Activated B cell treated with CpG ODN at 0.5 μM for 24 hours (primary cell): ENCODE data around the gene MGRN1. TPM values are rescaled to one million over a fixed set of nuclear protein-coding genes. Genes with fewer than 3 reads are reported as not detected.

Experiments used
- ATAC-seq: fragments of 200-7000 bp; cut with Tn5 transposase; one replicate; pipeline ENCODE4 v1.10.0; 2021; ENCODE audit warnings: low read depth, mild to moderate bottlenecking, moderate library complexity
- CTCF ChIA-PET: fragments of 350-600 bp; sonication (Branson Sonifier 250); formaldehyde crosslinking; loops from one replicate; lab custom pipeline; 2021; ENCODE audit warnings: antibody characterized with exemption; lab: Charles Lee
- POLR2A ChIA-PET: fragments of 350-600 bp; sonication (Branson Sonifier 250); formaldehyde crosslinking; loops from one replicate; lab custom pipeline; 2021; ENCODE audit warnings: antibody characterized with exemption; lab: Charles Lee
- DNase-seq: peaks from one replicate; pipeline ENCODE4 v3.0.0; 2022
- H3K27ac Mint-ChIP-seq: one replicate; pipeline ENCODE4 v1.8.0; 2020; ENCODE audit warnings: mixed read lengths
- H3K27me3 Mint-ChIP-seq: one replicate; pipeline ENCODE4 v1.8.0; 2021; ENCODE audit warnings: mixed read lengths
- H3K36me3 Mint-ChIP-seq: one replicate; pipeline ENCODE4 v1.8.0; 2021; ENCODE audit warnings: low read depth, mixed read lengths
- H3K4me1 Mint-ChIP-seq: one replicate; pipeline ENCODE4 v1.8.0; 2021; ENCODE audit warnings: mixed read lengths
- H3K4me3 Mint-ChIP-seq: one replicate; pipeline ENCODE4 v1.8.0; 2020; ENCODE audit warnings: mild to moderate bottlenecking, mixed read lengths
- H3K9me3 Mint-ChIP-seq: one replicate; pipeline ENCODE4 v1.8.0; 2020; ENCODE audit warnings: mixed read lengths
- intact Hi-C: fragments of 100-400 bp; cut with micrococcal nuclease; formaldehyde crosslinking; loops from one replicate; pipeline ENCODE4 v1.15.1; 2024
- total RNA-seq: library from RNA; stranded (reverse); gene quantifications from 2 replicates; pipeline ENCODE4 v1.2.3, GENCODE V29; 2022
- TF ChIP-seq, protein P1 (sequence below): fragments of 200-600 bp; IDR thresholded peaks from one replicate; pipeline ENCODE4 v1.8.0; 2022; ENCODE audit warnings: antibody characterized with exemption, mild to moderate bottlenecking

Gene MGRN1
- total RNA-seq, 1 donor from 2014 or later = 88.6 TPM

DNA sequence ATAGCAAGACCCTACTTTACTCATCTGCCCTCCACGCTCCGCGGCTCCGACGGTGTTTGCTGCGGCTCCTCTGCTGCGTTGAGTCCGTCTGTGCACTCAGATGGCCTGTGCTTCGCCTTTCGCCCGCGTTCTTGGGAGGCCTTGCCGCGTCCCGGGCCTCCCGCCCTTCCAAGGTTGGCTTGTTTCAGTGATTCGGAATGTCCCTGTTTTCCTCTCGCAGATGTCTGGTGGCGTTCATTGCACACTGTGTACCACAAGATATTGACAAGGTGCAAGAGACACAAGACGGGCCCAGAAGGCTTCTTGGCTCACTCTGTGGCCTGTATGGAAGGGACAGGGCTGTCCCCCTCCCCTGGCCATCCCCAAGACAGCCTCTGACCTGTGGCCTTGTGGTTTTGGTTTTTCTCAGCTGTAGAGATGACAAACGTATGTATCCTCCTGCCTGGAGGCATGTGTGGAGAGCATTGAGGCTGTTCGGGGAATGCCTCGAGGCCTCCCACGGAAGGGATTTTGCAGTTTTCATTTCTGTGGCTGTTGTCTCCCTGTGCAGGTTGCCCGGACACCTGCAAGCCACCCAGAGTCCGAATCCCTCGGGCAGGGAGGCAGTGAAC is 15.4 kb downstream of the MGRN1 start:
- ChIA-PET POLR2A (no interaction called here), CTCF (no interaction called here)
- intact Hi-C loops = no loop called here
- H3K27me3 Mint-ChIP-seq = no peaks in the 10 kb centered on the region
- H3K36me3 Mint-ChIP-seq = peaks cover 16% of the 10 kb centered on the region
- TF ChIP-seq, protein P1, sequence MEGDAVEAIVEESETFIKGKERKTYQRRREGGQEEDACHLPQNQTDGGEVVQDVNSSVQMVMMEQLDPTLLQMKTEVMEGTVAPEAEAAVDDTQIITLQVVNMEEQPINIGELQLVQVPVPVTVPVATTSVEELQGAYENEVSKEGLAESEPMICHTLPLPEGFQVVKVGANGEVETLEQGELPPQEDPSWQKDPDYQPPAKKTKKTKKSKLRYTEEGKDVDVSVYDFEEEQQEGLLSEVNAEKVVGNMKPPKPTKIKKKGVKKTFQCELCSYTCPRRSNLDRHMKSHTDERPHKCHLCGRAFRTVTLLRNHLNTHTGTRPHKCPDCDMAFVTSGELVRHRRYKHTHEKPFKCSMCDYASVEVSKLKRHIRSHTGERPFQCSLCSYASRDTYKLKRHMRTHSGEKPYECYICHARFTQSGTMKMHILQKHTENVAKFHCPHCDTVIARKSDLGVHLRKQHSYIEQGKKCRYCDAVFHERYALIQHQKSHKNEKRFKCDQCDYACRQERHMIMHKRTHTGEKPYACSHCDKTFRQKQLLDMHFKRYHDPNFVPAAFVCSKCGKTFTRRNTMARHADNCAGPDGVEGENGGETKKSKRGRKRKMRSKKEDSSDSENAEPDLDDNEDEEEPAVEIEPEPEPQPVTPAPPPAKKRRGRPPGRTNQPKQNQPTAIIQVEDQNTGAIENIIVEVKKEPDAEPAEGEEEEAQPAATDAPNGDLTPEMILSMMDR = no peak
- DNase-seq = no peak
- no peak for ATAC-seq
- H3K9me3 Mint-ChIP-seq = no peaks in the 10 kb centered on the region
- no peak overlapping the region for H3K27ac Mint-ChIP-seq
- H3K4me3 Mint-ChIP-seq = no peak overlapping the region
- peaks cover 14% of the 10 kb centered on the region for H3K4me1 Mint-ChIP-seq

DNA sequence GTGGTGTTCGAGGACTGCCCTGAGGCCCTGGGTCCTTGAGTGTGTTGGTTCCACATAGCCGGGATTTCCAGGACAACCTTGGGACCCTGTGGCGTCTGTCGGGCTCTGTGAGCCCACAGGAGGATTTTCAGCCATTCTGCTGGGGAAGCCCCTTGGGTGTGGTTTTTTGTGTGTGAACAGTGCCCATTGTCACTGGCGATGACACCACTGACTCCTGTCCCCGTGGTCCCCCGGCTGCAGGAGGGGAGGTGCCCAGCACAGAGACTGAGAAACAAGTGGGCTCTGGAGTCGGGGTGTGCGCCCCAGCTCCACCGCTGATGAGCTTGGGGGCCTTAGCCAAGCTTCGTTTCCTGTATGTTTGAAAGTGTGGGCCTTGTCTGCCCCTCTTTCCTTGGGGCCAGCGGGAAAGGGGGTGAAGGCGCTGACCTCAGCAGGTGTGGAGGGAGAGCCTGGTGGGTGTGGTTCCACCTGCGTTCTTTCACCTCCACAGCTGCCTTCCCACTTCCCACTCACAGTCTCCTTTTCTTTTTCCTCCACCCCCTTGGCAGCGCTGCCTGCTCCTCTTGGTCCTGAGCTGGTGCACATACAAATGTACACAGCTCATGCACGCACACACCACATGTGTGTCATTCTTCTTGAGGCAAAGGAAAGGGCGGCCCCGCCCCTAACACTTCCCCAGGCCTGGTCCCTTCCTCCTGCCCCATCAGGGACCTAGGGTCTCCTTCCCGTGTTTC is 16.1 kb downstream of the MGRN1 start:
- ChIA-PET CTCF (no interaction called here), POLR2A (no interaction called here)
- ATAC-seq = no peak
- H3K27ac Mint-ChIP-seq = no peak overlapping the region
- H3K27me3 Mint-ChIP-seq = no peaks in the 10 kb centered on the region
- TF ChIP-seq, protein P1 = no peak
- DNase-seq = no peak
- intact Hi-C loops = no loop called here
- H3K4me3 Mint-ChIP-seq = no peak overlapping the region
- peaks cover 14% of the 10 kb centered on the region for H3K4me1 Mint-ChIP-seq
- no peaks in the 10 kb centered on the region for H3K9me3 Mint-ChIP-seq
- H3K36me3 Mint-ChIP-seq = peaks cover 23% of the 10 kb centered on the region

DNA sequence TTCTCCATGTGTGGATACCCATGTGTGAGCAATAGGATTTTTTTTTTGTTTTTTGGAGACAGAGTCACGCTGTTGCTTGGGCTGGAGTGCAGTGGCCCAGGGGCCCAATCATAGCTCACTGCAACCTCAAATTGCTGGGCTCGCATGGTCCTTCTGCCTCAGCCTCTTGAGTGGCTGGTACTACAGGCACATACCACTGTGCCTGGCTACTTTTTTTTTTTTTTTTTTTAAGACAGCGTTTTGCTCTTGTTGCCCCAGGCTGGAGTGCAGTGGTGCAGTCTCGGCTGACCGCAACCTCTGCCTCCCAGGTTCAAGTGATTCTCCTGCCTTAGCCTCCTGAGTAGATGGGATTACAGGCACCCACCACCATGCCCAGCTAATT is 16.7 kb downstream of the MGRN1 start:
- DNase-seq (no peak), ATAC-seq (no peak)
- no peaks in the 10 kb centered on the region for H3K27me3 Mint-ChIP-seq
- no peak overlapping the region for H3K4me3 Mint-ChIP-seq
- H3K27ac Mint-ChIP-seq = no peak overlapping the region
- H3K4me1 Mint-ChIP-seq = peaks cover 14% of the 10 kb centered on the region
- intact Hi-C loops = no loop called here
- H3K9me3 Mint-ChIP-seq = no peaks in the 10 kb centered on the region
- ChIA-PET CTCF (no interaction called here), POLR2A (no interaction called here)
- peaks cover 20% of the 10 kb centered on the region for H3K36me3 Mint-ChIP-seq
- TF ChIP-seq, protein P1 = no peak

DNA sequence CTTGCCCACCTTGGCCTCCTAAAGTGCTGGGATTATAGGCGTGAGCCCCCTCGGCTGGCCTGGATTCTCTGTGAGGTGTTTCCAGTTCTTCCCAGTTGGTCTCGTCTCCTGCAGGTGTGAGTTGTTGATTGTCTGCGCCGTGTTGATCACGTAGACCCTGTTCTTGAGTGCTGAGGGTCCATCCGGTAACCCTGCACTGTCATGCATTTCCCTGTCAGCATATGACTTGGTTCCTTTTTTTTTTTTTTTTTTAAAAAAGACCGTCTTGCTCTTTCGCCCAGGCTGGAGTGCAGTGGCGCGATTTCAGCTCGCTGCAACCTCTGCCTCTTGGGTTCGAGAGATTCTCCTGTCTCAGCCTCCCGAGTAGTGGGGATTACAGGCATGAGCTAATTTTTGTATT is 17.3 kb downstream of the MGRN1 start:
- Mint-ChIP-seq H3K9me3 (no peaks in the 10 kb centered on the region), H3K36me3 (peaks cover 16% of the 10 kb centered on the region), H3K4me1 (peaks cover 14% of the 10 kb centered on the region), H3K27ac (peak overlapping the region; percentile 14), H3K4me3 (no peak overlapping the region), H3K27me3 (no peaks in the 10 kb centered on the region)
- DNase-seq = no peak
- ATAC-seq = peak; percentile 45
- POLR2A ChIA-PET = no interaction called here
- TF ChIP-seq, protein P1 = no peak
- CTCF ChIA-PET = no interaction called here
- intact Hi-C loops = no loop called here

DNA sequence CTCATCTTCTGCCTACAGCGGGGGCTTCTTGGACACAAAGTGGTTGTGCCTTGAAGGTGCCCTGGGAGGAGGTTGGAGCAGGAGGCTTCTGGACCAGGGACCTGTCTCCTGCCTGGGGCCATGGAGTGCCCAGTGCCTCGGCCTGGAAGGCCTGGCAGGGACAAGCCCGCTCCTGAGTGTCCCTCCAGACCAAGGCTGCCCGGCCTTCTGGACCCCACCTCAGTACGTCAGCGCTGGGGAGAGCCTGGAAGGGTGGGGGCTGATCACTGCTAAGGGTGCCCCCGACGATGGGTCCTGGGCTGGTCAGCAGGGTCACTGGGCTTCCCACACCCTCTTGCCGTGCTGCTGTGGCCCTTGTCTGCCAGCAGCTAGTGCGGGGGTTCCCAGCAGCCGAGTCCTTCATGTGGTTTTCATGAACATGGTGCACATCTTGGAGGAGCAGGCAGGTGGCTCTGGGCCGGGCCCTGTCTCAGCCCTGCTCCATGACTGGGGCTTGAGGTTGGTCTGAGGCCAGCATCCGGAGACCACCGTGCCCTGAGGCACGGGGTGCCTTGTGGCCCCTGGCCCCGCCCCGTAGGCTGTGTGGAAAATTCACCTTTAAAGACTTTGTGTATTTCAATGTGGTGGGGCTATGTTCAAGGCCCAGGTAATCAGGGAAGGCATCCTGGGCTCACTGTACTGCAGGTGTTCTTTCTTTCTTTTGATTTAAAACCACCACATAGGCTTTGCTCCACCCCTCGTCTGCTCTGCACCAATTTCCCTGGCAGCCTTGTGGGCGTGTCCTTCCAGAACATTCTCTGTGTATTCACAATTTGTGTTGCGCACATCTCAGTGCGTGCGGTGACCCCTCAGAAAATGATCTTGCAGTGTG is 22.4 kb downstream of the MGRN1 start:
- Mint-ChIP-seq H3K9me3 (no peaks in the 10 kb centered on the region), H3K27ac (no peak overlapping the region), H3K4me1 (peaks cover 25% of the 10 kb centered on the region), H3K27me3 (no peaks in the 10 kb centered on the region), H3K4me3 (no peak overlapping the region), H3K36me3 (peaks cover 30% of the 10 kb centered on the region)
- ChIA-PET CTCF (no interaction called here), POLR2A (no interaction called here)
- DNase-seq = no peak
- no peak for ATAC-seq
- TF ChIP-seq, protein P1 = no peak
- intact Hi-C loops = no loop called here
